GM10266 (cell line): ENCODE measurements around the gene SPATA13.

Experiments used
- DNase-seq: peaks from one replicate; pipeline ENCODE4 v3.0.0; 2012; ENCODE audit errors: extremely low spot score
- TF ChIP-seq, protein P1 (sequence below): IDR thresholded peaks from 2 replicates; pipeline ENCODE4 v1.5.1; 2012; ENCODE audit warnings: mild to moderate bottlenecking, low read depth; ENCODE audit not compliant: control insufficient read depth, insufficient read depth; ENCODE audit errors: missing control alignments

The SPATA13 gene

DNA sequence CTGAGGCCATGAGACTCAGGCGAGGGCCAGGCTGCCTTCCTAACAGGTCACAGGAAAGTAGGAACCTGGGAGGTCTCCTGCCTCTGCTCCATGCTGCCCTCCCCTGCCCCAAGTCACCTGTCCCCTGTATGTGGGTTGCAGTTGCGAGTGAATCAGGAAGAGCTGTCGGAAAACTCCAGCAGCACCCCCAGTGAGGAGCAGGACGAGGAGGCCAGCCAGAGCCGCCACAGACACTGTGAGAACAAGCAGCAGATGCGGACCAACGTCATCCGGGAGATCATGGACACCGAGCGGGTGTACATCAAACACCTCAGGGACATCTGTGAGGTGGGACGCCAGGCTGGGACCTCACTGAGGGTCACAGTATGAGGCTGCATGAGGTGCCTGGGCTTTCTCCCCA, 126.1 kb downstream of the SPATA13 start:
- no peak for DNase-seq
- TF ChIP-seq, protein P1, sequence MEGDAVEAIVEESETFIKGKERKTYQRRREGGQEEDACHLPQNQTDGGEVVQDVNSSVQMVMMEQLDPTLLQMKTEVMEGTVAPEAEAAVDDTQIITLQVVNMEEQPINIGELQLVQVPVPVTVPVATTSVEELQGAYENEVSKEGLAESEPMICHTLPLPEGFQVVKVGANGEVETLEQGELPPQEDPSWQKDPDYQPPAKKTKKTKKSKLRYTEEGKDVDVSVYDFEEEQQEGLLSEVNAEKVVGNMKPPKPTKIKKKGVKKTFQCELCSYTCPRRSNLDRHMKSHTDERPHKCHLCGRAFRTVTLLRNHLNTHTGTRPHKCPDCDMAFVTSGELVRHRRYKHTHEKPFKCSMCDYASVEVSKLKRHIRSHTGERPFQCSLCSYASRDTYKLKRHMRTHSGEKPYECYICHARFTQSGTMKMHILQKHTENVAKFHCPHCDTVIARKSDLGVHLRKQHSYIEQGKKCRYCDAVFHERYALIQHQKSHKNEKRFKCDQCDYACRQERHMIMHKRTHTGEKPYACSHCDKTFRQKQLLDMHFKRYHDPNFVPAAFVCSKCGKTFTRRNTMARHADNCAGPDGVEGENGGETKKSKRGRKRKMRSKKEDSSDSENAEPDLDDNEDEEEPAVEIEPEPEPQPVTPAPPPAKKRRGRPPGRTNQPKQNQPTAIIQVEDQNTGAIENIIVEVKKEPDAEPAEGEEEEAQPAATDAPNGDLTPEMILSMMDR = no peak

DNA sequence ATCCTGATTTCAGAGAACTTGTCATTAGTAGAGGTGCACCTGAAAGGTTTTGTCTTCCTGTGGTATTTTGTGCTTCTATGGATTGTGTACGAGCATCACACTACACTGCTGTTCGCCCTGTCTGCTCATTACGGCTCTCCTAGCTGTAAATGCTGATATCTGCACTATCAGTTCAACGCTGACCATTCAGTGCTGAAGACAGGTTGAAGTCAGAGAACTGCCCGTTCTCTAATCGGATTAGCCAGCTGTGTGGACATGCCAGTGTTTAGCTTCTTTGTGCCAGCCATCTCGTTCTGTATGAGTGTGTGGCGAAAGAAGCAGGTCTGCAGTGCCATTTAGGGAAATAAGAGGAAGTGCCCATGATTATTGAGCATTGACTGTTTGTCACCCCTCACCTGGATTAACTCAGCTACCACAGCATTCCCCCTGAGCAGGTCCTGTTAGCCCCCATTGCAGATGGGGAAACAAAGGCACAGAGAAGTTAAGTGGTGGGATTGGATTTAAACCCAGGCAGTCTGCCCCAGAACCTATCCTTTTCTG, 127.3 kb downstream of the SPATA13 start:
- DNase-seq = no peak
- TF ChIP-seq, protein P1 = no peak

DNA sequence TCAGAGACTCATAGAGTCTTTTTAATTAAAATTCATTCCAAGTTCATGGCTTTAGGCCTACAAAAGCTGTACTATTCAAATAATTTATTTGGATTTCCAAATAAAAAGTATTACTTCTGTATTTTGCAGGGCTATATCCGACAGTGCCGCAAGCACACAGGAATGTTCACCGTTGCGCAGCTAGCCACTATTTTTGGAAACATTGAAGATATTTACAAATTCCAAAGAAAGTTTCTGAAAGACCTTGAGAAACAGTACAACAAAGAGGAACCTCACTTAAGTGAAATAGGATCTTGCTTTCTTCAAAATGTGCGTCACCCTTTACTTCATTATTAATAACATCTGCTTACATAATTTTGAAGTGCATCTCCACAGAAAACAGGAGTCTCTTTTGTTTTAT, 128.3 kb downstream of the SPATA13 start:
- DNase-seq = no peak
- TF ChIP-seq, protein P1 = no peak

DNA sequence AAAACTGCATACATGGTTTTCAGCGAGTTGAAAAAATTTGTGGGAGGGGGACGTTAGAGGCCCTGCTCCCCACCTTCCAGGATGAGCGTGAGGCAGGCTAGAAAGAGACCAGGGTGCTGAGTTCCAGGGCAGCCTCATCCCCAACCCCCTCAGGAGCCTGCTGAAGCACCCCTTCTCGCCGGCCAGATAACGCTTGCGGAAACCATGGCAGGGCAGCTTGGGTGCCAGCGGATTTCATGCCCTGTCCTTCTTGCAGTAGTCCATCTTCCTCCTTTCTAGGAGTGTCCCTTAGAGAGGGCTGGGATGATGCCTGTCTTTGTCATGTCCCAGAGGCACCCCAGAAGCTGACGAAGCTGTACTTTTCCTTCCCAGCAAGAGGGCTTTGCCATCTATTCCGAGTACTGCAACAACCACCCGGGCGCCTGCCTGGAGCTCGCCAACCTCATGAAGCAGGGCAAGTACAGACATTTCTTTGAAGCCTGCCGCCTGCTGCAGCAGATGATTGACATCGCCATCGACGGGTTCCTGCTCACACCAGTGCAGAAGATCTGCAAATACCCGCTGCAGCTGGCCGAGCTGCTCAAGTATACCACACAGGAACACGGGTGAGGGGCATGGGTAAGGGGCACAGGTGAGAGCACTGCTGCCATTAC, 129.9 kb downstream of the SPATA13 start:
- no peak for DNase-seq
- TF ChIP-seq, protein P1 = no peak

DNA sequence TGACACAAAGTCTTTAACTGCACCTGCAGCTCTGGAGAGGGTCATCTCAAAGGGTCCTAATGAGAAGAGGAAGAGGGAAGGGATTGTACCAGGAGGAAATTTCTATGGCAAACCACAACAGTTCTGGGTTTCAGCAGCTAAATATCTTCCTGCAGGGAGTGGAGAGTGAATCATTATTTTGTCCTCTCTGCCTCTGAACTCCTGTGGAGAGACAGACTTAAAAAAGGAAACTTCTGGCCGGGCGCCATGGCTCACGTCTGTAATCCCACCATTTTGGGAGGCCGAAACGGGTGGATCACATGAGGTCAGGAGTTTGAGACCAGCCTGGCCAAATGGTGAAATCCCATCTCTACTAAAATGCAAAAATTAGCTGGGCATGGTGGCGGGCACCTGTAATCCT, 132.0 kb downstream of the SPATA13 start:
- DNase-seq = no peak
- TF ChIP-seq, protein P1 = no peak

DNA sequence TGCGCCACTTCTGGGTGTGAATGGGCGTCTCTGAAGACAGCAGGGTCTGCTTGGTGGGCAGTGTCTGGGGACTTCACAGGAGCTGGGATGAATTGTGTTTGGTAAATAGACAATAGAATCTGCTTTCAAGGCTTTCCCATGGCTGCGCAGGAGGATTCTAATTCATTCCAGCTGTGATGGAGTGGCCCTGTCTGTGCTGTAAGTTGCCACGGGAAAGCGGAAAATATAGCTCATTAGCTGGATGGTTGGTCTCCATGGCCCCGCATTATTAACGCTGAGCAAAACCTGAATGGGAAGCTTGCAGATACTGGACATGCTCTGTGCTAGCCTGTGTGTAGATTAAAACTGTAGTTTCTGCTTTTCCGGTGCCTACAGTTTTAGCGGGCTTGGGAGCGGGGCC, 133.2 kb downstream of the SPATA13 start:
- TF ChIP-seq, protein P1 = no peak
- DNase-seq = no peak

DNA sequence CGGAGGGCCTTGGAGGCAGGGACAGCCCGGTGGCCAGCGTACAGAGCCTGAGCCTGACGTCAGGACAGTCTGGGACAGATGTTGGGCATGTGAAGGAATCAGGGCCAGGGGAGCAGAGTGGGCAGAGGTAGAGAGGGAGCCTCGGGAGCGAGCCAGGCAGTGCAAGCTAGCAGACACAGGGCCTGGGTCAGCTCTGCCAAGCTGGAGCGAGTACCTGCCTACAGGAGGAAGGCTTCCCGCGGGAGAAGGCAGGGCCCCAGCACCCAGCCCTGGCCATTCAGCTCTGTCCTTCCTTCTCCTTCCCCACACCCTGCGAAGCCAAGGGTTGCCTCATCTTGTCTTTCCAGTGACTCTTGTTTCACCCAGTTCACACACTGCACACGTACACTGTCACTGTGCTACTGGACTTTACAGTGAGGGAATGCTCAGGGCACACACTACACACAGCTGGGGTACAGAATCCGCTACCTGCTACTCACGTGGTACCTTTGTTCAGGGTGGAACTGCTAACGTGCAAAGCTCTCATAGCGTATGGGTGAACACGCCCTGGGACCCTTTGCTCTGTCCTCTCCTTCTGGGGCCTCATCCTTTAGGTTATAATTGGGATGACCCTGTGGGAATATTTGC, 139.1 kb downstream of the SPATA13 start:
- DNase-seq = no peak
- TF ChIP-seq, protein P1 = no peak
